GM19351 (cell line): ENCODE results near the gene WDR6.

Source experiments
- ATAC-seq: cut with Tn5 transposase; IDR thresholded peaks from one replicate; pipeline ENCODE4 v1.9.1; 2021; ENCODE audit warnings: mild to moderate bottlenecking, moderate library complexity; ENCODE audit not compliant: unreplicated experiment

WDR6 gene

GRCh38 chr3:49015072-49015471 lies 7.9 kb downstream of the WDR6 start:
- ATAC-seq, result no peak

DNA sequence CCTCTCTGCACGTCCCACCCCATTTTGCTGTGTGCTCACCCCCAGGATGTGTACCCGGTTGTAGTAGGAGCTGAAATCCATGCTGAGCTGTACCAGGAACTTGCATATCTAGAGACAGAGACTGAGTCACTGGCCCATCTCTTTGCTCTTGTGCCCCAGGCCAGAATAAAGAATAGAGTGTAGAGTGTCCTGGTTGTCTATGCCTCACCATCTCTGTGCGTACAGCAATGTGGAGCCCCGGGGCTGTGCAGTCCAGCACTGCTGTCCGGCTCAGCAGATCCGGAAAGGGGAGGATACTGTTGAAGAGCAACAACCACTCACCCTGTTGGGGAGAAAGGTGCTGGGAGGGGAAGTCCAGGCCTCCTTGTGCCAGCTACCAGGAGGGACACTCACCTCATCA lies 8.6 kb downstream of the WDR6 start:
- no peak for ATAC-seq

GRCh38 chr3:49016414-49017228 lies 9.4 kb downstream of the WDR6 start:
- ATAC-seq, result no peak

- no peak for ATAC-seq
These were observed 10.2 kb downstream of the WDR6 start for GRCh38 chr3:49017229-49017970.

DNA sequence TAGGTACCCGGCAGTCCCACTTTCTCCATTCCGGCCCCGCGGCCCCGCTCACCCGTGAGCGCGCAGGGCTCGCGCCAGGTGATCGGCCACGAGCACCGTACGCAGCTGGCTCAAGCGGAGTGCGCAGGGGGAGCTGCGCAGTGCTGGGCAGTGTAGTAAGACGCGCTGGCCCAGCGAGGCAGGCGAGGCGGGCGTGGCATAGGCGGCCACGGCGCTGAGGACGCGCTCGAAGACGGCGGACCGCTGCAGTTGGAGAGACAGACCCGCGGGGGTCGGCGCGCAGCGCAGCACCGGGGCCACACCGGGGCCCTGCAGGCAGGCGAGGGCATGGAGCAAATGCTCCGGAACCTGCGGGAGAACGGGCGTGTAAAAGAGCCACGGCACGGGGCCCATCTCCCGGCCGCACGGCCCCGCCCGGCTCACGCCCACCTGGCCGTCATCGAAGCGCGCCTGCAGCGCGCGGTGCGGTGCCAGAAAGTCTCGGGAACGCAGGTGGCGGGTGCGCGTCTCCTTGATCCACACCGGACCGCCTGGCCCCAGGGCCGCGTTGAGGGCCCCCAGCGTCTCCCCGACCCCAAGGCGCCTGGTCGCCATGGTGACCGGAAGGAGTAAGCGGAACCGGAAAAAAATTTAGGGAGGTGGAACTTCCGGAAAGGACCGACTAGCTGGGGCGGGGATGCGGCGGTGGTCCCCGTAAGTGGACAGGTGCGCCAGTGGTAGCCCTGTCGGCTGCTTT lies 10.9 kb downstream of the WDR6 start, which contains the start of gene DALRD3:
DALRD3 (minus strand) TSS at position 610 of the 736 bp plus-strand sequence; CDS start at position 594, 16 bp downstream.
- ATAC-seq, result no peak

GRCh38 chr3:49018707-49019006 lies 11.5 kb downstream of the WDR6 start:
- no peak for ATAC-seq

GRCh38 chr3:49019941-49020329 lies 12.7 kb downstream of the WDR6 start:
- no peak for ATAC-seq

- no peak for ATAC-seq
These were observed 13.4 kb downstream of the WDR6 start for GRCh38 chr3:49020330-49021212.

- peak; percentile 37 for ATAC-seq
These were observed 14.1 kb downstream of the WDR6 start for GRCh38 chr3:49021213-49021812.

GRCh38 chr3:49021813-49022687 lies 14.9 kb downstream of the WDR6 start, which contains the start of gene NDUFAF3:
Gene NDUFAF3, plus strand, starts transcription at chr3:49022121. Its CDS starts 24 bp downstream, at chr3:49022145.
- peak; percentile 50 for ATAC-seq

- ATAC-seq, result no peak
These were observed 15.5 kb downstream of the WDR6 start for GRCh38 chr3:49022688-49023171.

GRCh38 chr3:49023775-49024174 lies 16.6 kb downstream of the WDR6 start:
- ATAC-seq, result no peak

GRCh38 chr3:49024449-49024848 lies 17.3 kb downstream of the WDR6 start:
- no peak for ATAC-seq

DNA sequence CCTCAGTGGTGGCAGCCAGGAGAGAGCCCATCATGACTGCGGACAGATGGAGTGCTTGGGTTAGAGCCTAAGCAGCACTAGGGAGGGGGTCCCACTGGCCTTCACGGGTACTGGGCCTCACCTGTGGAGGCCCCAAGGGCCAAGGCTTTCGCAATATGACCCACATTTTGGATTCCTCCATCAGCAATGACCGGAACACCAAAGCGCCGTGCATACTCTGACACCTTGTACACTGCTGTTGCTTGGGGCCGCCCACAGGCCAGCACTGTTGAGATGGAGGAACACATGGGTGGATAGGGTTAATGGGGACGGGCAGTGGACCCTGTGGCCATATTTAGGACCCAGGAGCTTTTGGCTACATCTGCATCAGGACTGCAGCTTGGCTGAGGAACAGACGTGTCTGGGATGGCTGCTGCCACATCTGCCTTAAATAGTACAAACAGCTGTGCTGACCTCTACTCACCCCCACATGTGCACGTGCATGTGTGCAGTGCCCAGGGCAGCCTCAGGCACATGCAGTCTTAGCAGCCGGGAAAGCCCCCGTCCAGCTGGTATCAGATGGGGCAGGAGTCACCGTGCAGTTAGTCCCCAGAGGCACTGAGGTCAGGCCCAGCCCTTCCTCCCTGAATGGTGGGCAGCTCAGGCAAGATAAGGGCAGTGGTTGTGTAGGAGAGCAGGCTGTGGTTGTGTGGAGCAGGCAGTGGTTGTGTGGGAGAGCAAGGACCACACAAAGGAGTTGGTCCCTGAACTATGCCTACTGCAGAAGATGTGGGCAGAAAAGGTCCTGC lies 18.0 kb downstream of the WDR6 start:
- no peak for ATAC-seq

DNA sequence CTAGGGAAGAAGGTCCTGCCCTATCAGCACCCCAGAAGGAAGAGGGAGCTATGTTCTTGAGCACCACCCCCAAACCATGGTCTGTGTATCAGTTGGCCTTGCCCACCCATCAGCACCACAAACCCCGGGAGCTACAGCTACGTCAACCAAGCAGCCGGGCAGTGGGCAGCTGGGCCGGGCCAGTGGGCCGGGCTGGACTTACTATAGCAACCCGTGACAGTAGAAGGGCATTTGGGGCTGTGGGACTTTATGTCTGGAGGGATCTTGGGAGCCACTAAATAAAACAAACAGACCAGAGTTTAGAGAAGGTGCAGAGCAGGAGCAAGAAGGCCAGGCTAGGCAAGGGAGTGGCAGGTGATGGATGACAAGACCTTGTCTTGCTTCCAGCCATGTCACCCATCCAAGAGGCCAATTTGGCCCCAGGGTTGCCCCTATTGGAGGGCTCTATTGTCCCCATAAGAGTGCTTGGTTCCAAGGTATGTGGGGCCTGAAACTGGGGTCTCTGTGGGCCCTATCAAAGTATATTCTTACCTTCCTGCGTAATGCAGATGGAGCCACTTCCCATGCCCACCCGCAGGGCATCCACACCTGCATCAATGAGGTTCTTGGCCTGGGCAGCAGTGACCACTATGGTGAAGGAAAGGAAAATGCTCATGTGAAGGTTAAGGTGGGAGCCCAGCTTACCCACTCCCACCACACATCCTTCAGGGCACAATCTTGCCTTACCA lies 18.8 kb downstream of the WDR6 start:
- ATAC-seq, result no peak

GRCh38 chr3:49026536-49026935 lies 19.3 kb downstream of the WDR6 start:
- no peak for ATAC-seq

- ATAC-seq, result no peak
These were observed 20.4 kb downstream of the WDR6 start for GRCh38 chr3:49027634-49028033.

GRCh38 chr3:49028298-49028672 lies 21.1 kb downstream of the WDR6 start:
- no peak for ATAC-seq
